ENCODE data around the gene ZBTB18. TPM values are rescaled to one million over a fixed set of nuclear protein-coding genes. Genes with fewer than 3 reads are reported as not detected.

The ZBTB18 gene
- total RNA-seq, 1 experiment from 2014 or later: 8.8 TPM

DNA sequence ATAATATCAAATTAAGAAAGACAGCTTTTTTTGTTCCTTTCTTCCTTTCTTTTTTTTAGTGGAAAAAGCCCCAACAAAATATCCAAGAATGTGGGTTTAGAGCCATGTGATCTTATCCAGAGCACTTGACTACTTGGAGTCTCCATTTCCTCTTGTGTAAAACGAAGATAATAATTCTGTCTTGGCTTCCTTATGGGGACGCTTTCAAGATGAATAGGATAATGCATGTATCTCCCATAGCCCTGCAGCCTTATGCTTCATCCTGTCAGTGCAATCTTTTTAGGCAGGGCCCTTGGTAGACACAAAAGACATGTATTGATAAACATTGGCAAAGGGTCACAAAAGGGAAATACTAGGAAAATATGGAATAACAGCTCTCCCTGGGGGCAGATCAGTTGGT, 34.8 kb downstream of the ZBTB18 start:
- POLR2A ChIA-PET: no interaction called here
- peaks cover 21% of the 10 kb centered on the region for H3K4me1 ChIP-seq
- H3K27me3 ChIP-seq (replicated peaks; ENCODE audit: control insufficient read depth, insufficient read depth, low read length): no peaks in the 10 kb centered on the region
- no peaks in the 10 kb centered on the region for H3K9me3 ChIP-seq
- peaks cover 14% of the 10 kb centered on the region for H3K9me3 Mint-ChIP-seq (ENCODE audit: unreplicated experiment)
- H3K4me3 ChIP-seq (ENCODE audit: low read depth, low read length): no peak overlapping the region
- H3K36me3 Mint-ChIP-seq (ENCODE audit: insufficient read depth, unreplicated experiment): no peaks in the 10 kb centered on the region
- H3K27ac Mint-ChIP-seq (ENCODE audit: unreplicated experiment): no peak overlapping the region
- no peak for DNase-seq
- no peaks in the 10 kb centered on the region for H3K36me3 ChIP-seq (ENCODE audit: control insufficient read depth, insufficient read depth, low read length)
- H3K4me1 Mint-ChIP-seq (ENCODE audit: low read depth, unreplicated experiment): peaks cover 15% of the 10 kb centered on the region
- no TSS peak for BruUV-seq (replicated peaks)
- H3K27me3 Mint-ChIP-seq (ENCODE audit: insufficient read depth, unreplicated experiment): peaks cover 8% of the 10 kb centered on the region
- CTCF ChIA-PET: no interaction called here
- H3K4me3 Mint-ChIP-seq (ENCODE audit: unreplicated experiment): no peak overlapping the region
- TF ChIP-seq, protein P1, sequence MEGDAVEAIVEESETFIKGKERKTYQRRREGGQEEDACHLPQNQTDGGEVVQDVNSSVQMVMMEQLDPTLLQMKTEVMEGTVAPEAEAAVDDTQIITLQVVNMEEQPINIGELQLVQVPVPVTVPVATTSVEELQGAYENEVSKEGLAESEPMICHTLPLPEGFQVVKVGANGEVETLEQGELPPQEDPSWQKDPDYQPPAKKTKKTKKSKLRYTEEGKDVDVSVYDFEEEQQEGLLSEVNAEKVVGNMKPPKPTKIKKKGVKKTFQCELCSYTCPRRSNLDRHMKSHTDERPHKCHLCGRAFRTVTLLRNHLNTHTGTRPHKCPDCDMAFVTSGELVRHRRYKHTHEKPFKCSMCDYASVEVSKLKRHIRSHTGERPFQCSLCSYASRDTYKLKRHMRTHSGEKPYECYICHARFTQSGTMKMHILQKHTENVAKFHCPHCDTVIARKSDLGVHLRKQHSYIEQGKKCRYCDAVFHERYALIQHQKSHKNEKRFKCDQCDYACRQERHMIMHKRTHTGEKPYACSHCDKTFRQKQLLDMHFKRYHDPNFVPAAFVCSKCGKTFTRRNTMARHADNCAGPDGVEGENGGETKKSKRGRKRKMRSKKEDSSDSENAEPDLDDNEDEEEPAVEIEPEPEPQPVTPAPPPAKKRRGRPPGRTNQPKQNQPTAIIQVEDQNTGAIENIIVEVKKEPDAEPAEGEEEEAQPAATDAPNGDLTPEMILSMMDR (IDR thresholded peaks at IDR 0.05; ENCODE audit: insufficient read depth in 1 of 2, low read depth in 1 of 2, low read length in 1 of 2, severe bottlenecking in 1 of 2, unreplicated experiment in 1 of 2): no peak
- intact Hi-C loops (cut with micrococcal nuclease; ENCODE audit: unreplicated experiment): no loop called here

DNA sequence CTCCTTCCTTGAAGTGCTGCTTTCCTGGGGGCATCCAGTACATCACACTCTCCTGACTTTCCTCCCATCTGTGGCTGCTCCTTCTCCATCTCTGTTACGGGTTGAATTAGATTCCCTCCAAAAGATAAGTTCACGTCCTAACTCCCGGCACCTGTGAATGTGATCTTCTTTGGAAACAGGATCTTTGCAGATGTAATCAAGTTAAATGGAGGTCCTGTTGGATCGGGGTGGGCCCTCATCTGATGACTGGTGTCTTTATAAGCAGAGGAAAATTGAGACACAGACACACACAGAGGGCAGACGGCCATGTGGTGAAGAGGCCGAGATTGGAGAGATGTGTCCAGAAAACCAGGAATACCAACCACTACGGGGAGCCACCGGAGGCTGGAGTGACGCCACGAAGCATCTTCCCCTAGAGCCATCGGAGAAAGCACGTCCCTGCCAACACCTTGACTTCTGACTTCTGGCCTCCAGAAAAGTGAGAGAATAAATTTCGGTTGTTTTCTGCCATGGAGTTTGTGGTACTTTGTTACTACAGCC, 36.0 kb downstream of the ZBTB18 start:
- no peaks in the 10 kb centered on the region for H3K27me3 ChIP-seq (replicated peaks; ENCODE audit: control insufficient read depth, insufficient read depth, low read length)
- Mint-ChIP-seq H3K4me1 (ENCODE audit: low read depth, unreplicated experiment) (peaks cover 16% of the 10 kb centered on the region), H3K36me3 (ENCODE audit: insufficient read depth, unreplicated experiment) (no peaks in the 10 kb centered on the region), H3K27me3 (ENCODE audit: insufficient read depth, unreplicated experiment) (peaks cover 8% of the 10 kb centered on the region), H3K4me3 (ENCODE audit: unreplicated experiment) (no peak overlapping the region), H3K27ac (ENCODE audit: unreplicated experiment) (no peak overlapping the region), H3K9me3 (ENCODE audit: unreplicated experiment) (peaks cover 11% of the 10 kb centered on the region)
- DNase-seq: no peak
- ChIA-PET CTCF (no interaction called here), POLR2A (no interaction called here)
- no peak overlapping the region for H3K4me3 ChIP-seq (ENCODE audit: low read depth, low read length)
- no peaks in the 10 kb centered on the region for H3K9me3 ChIP-seq
- BruUV-seq (replicated peaks): no TSS peak
- TF ChIP-seq, protein P1 (IDR thresholded peaks at IDR 0.05; ENCODE audit: insufficient read depth in 1 of 2, low read depth in 1 of 2, low read length in 1 of 2, severe bottlenecking in 1 of 2, unreplicated experiment in 1 of 2): no peak
- H3K4me1 ChIP-seq: peaks cover 21% of the 10 kb centered on the region
- H3K36me3 ChIP-seq (ENCODE audit: control insufficient read depth, insufficient read depth, low read length): no peaks in the 10 kb centered on the region
- intact Hi-C loops (cut with micrococcal nuclease; ENCODE audit: unreplicated experiment): no loop called here

DNA sequence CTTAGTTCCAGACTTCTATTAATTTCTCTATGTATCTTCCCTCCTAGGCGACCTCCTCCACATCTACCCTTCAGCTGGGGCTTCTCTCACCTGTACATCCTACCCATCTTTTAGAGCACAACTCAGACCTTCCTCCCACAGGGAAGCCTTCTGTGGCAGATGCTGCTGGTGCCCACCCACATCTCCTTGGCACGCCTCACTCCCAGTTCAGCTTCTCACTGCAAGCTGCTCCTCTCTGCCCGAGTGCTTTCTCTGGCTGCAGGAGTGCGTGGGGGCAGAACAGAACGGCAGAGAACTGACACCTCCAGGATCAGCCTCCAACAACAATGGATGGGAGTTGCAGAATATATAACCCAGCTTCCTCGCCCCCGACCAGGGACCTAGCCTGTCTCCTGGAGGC, 36.5 kb downstream of the ZBTB18 start:
- CTCF ChIA-PET: no interaction called here
- BruUV-seq (replicated peaks): no TSS peak
- H3K27me3 Mint-ChIP-seq (ENCODE audit: insufficient read depth, unreplicated experiment): peaks cover 5% of the 10 kb centered on the region

More for the DNA sequence above, 36.5 kb downstream of the ZBTB18 start:
- Histone ChIP-seq H3K27me3 (replicated peaks; ENCODE audit: control insufficient read depth, insufficient read depth, low read length) (no peaks in the 10 kb centered on the region), H3K4me3 (ENCODE audit: low read depth, low read length) (no peak overlapping the region), H3K9me3 (no peaks in the 10 kb centered on the region), H3K36me3 (ENCODE audit: control insufficient read depth, insufficient read depth, low read length) (no peaks in the 10 kb centered on the region), H3K4me1 (peaks cover 21% of the 10 kb centered on the region)
- Mint-ChIP-seq H3K9me3 (ENCODE audit: unreplicated experiment) (peaks cover 6% of the 10 kb centered on the region), H3K4me1 (ENCODE audit: low read depth, unreplicated experiment) (peaks cover 21% of the 10 kb centered on the region), H3K4me3 (ENCODE audit: unreplicated experiment) (no peak overlapping the region), H3K27ac (ENCODE audit: unreplicated experiment) (no peak overlapping the region), H3K36me3 (ENCODE audit: insufficient read depth, unreplicated experiment) (no peaks in the 10 kb centered on the region)
- DNase-seq: no peak
- intact Hi-C loops (cut with micrococcal nuclease; ENCODE audit: unreplicated experiment): loop anchor here (2.0 kb wide), 1 partner anchor 39 kb away; no protein-coding TSS in a partner anchor
- TF ChIP-seq, protein P1 (IDR thresholded peaks at IDR 0.05; ENCODE audit: insufficient read depth in 1 of 2, low read depth in 1 of 2, low read length in 1 of 2, severe bottlenecking in 1 of 2, unreplicated experiment in 1 of 2): no peak
- POLR2A ChIA-PET: no interaction called here

Data from Caco-2 (cell line).